H9 (cell line): Measurements from ENCODE around the gene POLK. TPM values are rescaled to one million over a fixed set of nuclear protein-coding genes. Genes with fewer than 3 reads are reported as not detected.
"Not testable (repeated sequence)": the region's sequence is repeated elsewhere in the genome, so short reads cannot be mapped to it uniquely, and the experiment has no call there.

ENCODE experiments used
- DNase-seq: peaks from one replicate; pipeline ENCODE4 v3.0.0-alpha.2; 2017
- H2AFZ ChIP-seq: one replicate; pipeline ENCODE4 v1.6.1; 2013; ENCODE audit warnings: mild to moderate bottlenecking, low read length, control low read depth, moderate library complexity
- H2AK5ac ChIP-seq: 2 replicates; pipeline ENCODE4 v1.6.1; 2013; ENCODE audit warnings: low read length, control low read depth, mixed read lengths; ENCODE audit not compliant: insufficient read length
- H2BK120ac ChIP-seq: one replicate; pipeline ENCODE4 v1.6.1; 2013; ENCODE audit warnings: low read depth, mild to moderate bottlenecking, low read length, control low read depth, inconsistent platforms; ENCODE audit not compliant: poor library complexity, severe bottlenecking
- H2BK12ac ChIP-seq: 2 replicates; pipeline ENCODE4 v1.6.1; 2013; ENCODE audit warnings: low read length, control low read depth, mixed read lengths, low read depth; ENCODE audit not compliant: insufficient read length
- H2BK15ac ChIP-seq: 2 replicates; pipeline ENCODE4 v1.6.1; 2013; ENCODE audit warnings: low read depth, low read length, control low read depth
- H2BK20ac ChIP-seq: one replicate; pipeline ENCODE4 v1.6.1; 2013; ENCODE audit warnings: low read depth, mild to moderate bottlenecking, low read length, control low read depth, inconsistent platforms; ENCODE audit not compliant: poor library complexity, severe bottlenecking
- H2BK5ac ChIP-seq: 2 replicates; pipeline ENCODE4 v1.6.1; 2013; ENCODE audit warnings: low read length, control low read depth, mixed read lengths; ENCODE audit not compliant: insufficient read length
- H3K14ac ChIP-seq: 2 replicates; pipeline ENCODE4 v1.6.1; 2013; ENCODE audit warnings: low read length, control low read depth; ENCODE audit not compliant: insufficient read depth
- H3K18ac ChIP-seq: 2 replicates; pipeline ENCODE4 v1.6.1; 2013; ENCODE audit warnings: low read depth, mild to moderate bottlenecking, mixed read lengths, low read length, control low read depth; ENCODE audit not compliant: insufficient read length
- H3K23ac ChIP-seq: 2 replicates; pipeline ENCODE4 v1.6.1; 2013; ENCODE audit warnings: low read length, control low read depth, mixed read lengths, low read depth; ENCODE audit not compliant: insufficient read length
- H3K23me2 ChIP-seq: 2 replicates; pipeline ENCODE4 v1.6.1; 2013; ENCODE audit warnings: low read depth, mild to moderate bottlenecking, mixed read lengths, low read length, control low read depth; ENCODE audit not compliant: insufficient read length, poor library complexity, severe bottlenecking
- H3K27ac ChIP-seq: 2 replicates; pipeline ENCODE4 v1.5.1; 2013; ENCODE audit warnings: low read length, control low read depth, mixed read lengths, low read depth; ENCODE audit not compliant: insufficient read length
- H3K27me3 ChIP-seq: 2 replicates; pipeline ENCODE4 v1.6.1; 2013; ENCODE audit warnings: low read length, control low read depth, inconsistent platforms; ENCODE audit not compliant: insufficient read depth
- H3K4ac ChIP-seq: 2 replicates; pipeline ENCODE4 v1.6.1; 2013; ENCODE audit warnings: low read depth, mild to moderate bottlenecking, control low read depth, inconsistent platforms, low read length, moderate library complexity
- H3K4me1 ChIP-seq: 2 replicates; pipeline ENCODE4 v1.6.1; 2013; ENCODE audit warnings: low read length, control low read depth, inconsistent platforms; ENCODE audit not compliant: insufficient read depth
- H3K4me2 ChIP-seq: 2 replicates; pipeline ENCODE4 v1.6.1; 2013; ENCODE audit warnings: low read length, control low read depth, mixed read lengths; ENCODE audit not compliant: insufficient read length, insufficient read depth
- H3K56ac ChIP-seq: 2 replicates; pipeline ENCODE4 v1.6.1; 2013; ENCODE audit warnings: low read depth, mild to moderate bottlenecking, mixed read lengths, low read length, control low read depth; ENCODE audit not compliant: insufficient read length
- H3K79me1 ChIP-seq: 2 replicates; pipeline ENCODE4 v1.6.1; 2013; ENCODE audit warnings: low read depth, mild to moderate bottlenecking, moderate library complexity, low read length, control low read depth, inconsistent platforms; ENCODE audit not compliant: insufficient read depth, poor library complexity, severe bottlenecking
- H3K79me2 ChIP-seq: 2 replicates; pipeline ENCODE4 v1.6.1; 2013; ENCODE audit warnings: low read length, control low read depth, inconsistent platforms; ENCODE audit not compliant: insufficient read depth
- H3K9ac ChIP-seq: 2 replicates; pipeline ENCODE4 v1.6.1; 2013; ENCODE audit warnings: low read length, control low read depth, mixed read lengths; ENCODE audit not compliant: insufficient read length; ENCODE audit errors: extremely low read depth
- H3K9me3 ChIP-seq: one replicate; pipeline ENCODE4 v1.6.1; 2013; ENCODE audit warnings: low read depth, low read length, inconsistent platforms; ENCODE audit not compliant: control insufficient read depth
- H3T11ph ChIP-seq: one replicate; pipeline ENCODE4 v1.6.1; 2013; ENCODE audit warnings: mild to moderate bottlenecking, low read length, control low read depth, inconsistent platforms
- H4K20me1 ChIP-seq: one replicate; pipeline ENCODE4 v1.6.1; 2013; ENCODE audit not compliant: control insufficient read depth, insufficient read length, insufficient read depth
- H4K5ac ChIP-seq: 2 replicates; pipeline ENCODE4 v1.6.1; 2013; ENCODE audit warnings: low read depth, mild to moderate bottlenecking, mixed read lengths, low read length, control low read depth; ENCODE audit not compliant: insufficient read length
- H4K8ac ChIP-seq: replicated peaks from 2 replicates; pipeline ENCODE4 v1.6.1; 2013; ENCODE audit warnings: low read length, control low read depth, mixed read lengths, low read depth; ENCODE audit not compliant: insufficient read length
- H4K91ac ChIP-seq: 2 replicates; pipeline ENCODE4 v1.6.1; 2013; ENCODE audit warnings: low read depth, mild to moderate bottlenecking, moderate library complexity, mixed read lengths, low read length, control low read depth; ENCODE audit not compliant: insufficient read length
- H3K27ac Mint-ChIP-seq, 3 experiments: 2 replicates in 2 of 3; 3 replicates in 1 of 3; pipeline ENCODE4 v1.8.0; 2020 to 2021; ENCODE audit warnings: mixed read lengths in 3 of 3, mild to moderate bottlenecking in 1 of 3, moderate library complexity in 1 of 3
- H3K27me3 Mint-ChIP-seq: 2 replicates; pipeline ENCODE4 v1.8.0; 2021; ENCODE audit warnings: low read depth, mild to moderate bottlenecking, moderate library complexity, mixed read lengths
- H3K36me3 Mint-ChIP-seq, 3 experiments: 2 replicates in 2 of 3; 3 replicates in 1 of 3; pipeline ENCODE4 v1.8.0; 2020 to 2021; ENCODE audit warnings: low read depth in 3 of 3, mixed read lengths in 3 of 3; ENCODE audit not compliant: insufficient read depth in 1 of 3
- H3K4me1 Mint-ChIP-seq, 2 experiments: 2 replicates each; pipeline ENCODE4 v1.8.0; 2020; ENCODE audit warnings: mixed read lengths in 2 of 2
- H3K4me3 Mint-ChIP-seq, 2 experiments: 2 replicates in 1 of 2; 3 replicates in 1 of 2; pipeline ENCODE4 v1.8.0; 2020 to 2021; ENCODE audit warnings: mild to moderate bottlenecking in 2 of 2, mixed read lengths in 2 of 2, moderate library complexity in 1 of 2
- H3K9me3 Mint-ChIP-seq, 2 experiments: 2 replicates in 1 of 2; 3 replicates in 1 of 2; pipeline ENCODE4 v1.8.0; 2020; ENCODE audit warnings: mild to moderate bottlenecking in 2 of 2, mixed read lengths in 2 of 2, moderate library complexity in 1 of 2
- CTCF ChIP-seq: fragments of 200-600 bp; sonication (generic); conservative IDR thresholded peaks from 3 replicates; pipeline ENCODE4 v1.8.0; 2021; ENCODE audit warnings: antibody characterized with exemption, mild to moderate bottlenecking
- WGBS: extraction: QIAGEN DNeasy Blood & Tissue Kit; methylation state at CpG from one replicate; pipeline ENCODE4 v1.1.7; 2013; ENCODE audit warnings: missing lambda C conversion rate, low lambda C conversion rate, mixed read lengths; ENCODE audit not compliant: insufficient read length; ENCODE audit errors: extremely low coverage; 5-methylcytosine and 5-hydroxymethylcytosine counted together
- total RNA-seq: library from RNA; stranded (reverse); gene quantifications from 2 replicates; pipeline ENCODE4 v1.2.1, GENCODE V29; 2021

POLK gene
- total RNA-seq, 1 experiment from 2014 or later, result 7.6 TPM

- Histone ChIP-seq H2AK5ac (no peak overlapping the region), H2BK20ac (no peak overlapping the region), H4K8ac (no peak overlapping the region), H2BK15ac (no peak overlapping the region), H2BK5ac (no peak overlapping the region), H3K23me2 (no peaks in the 10 kb centered on the region), H3K56ac (no peak overlapping the region), H3K79me1 (peaks cover 2% of the 10 kb centered on the region), H3K9me3 (no peaks in the 10 kb centered on the region), H3K79me2 (no peaks in the 10 kb centered on the region; the same call in 1 of the 2 replicates), H4K20me1 (no peaks in the 10 kb centered on the region), H4K5ac (no peak overlapping the region), H3K4ac (no peak overlapping the region), H3T11ph (no peak overlapping the region), H3K4me1 (no peaks in the 10 kb centered on the region), H3K27ac (no peak overlapping the region), H4K91ac (no peak overlapping the region), H3K14ac (no peak overlapping the region), H3K23ac (no peak overlapping the region), H2BK12ac (no peak overlapping the region), H3K18ac (no peak overlapping the region), H3K9ac (no peak overlapping the region), H3K27me3 (no peaks in the 10 kb centered on the region), H2BK120ac (no peak overlapping the region), H2AFZ (no peak overlapping the region), H3K4me2 (no peak overlapping the region)
- peaks cover 11 to 34% (median 28%) of the 10 kb centered on the region in 3 experiments; a peak in 6 of 7 replicates for H3K36me3 Mint-ChIP-seq
- no peak for TF ChIP-seq CTCF
- H3K4me3 Mint-ChIP-seq, result no peak overlapping the region
- peak; percentile 51 for DNase-seq
- H3K9me3 Mint-ChIP-seq, result no peaks in the 10 kb centered on the region
- WGBS, result no CpG with 5 or more reads among the region's 7 CpGs
- H3K4me1 Mint-ChIP-seq, result peaks cover 12 to 20% of the 10 kb centered on the region in 2 experiments
- no peaks in the 10 kb centered on the region for H3K27me3 Mint-ChIP-seq
- H3K27ac Mint-ChIP-seq, result peak overlapping the region in 1 of 3 experiments; percentile 38; a peak in 1 of 7 replicates
These were observed 13.4 kb upstream of the POLK start for GRCh38 chr5:75498208-75498777.

- not testable (repeated sequence) for H3K4me1 ChIP-seq, H4K91ac ChIP-seq, H3K14ac ChIP-seq, H2BK20ac ChIP-seq, H2BK5ac ChIP-seq, H3K4ac ChIP-seq, H2BK15ac ChIP-seq, H3K27ac ChIP-seq, H2AFZ ChIP-seq, H3K4me3 Mint-ChIP-seq, H3K56ac ChIP-seq, DNase-seq, H3K23ac ChIP-seq, H3K23me2 ChIP-seq, H4K8ac ChIP-seq, H2BK120ac ChIP-seq, H3K9me3 Mint-ChIP-seq, H4K5ac ChIP-seq, H3T11ph ChIP-seq, H3K27me3 Mint-ChIP-seq, H3K18ac ChIP-seq, H3K4me2 ChIP-seq, H3K9me3 ChIP-seq, H4K20me1 ChIP-seq, H2BK12ac ChIP-seq, H3K79me2 ChIP-seq, H3K27me3 ChIP-seq, H3K27ac Mint-ChIP-seq, H3K9ac ChIP-seq, H3K79me1 ChIP-seq, H2AK5ac ChIP-seq
- no CpG with 5 or more reads among the region's 1 CpG for WGBS
- peaks cover 12 to 20% of the 10 kb centered on the region in 2 experiments for H3K4me1 Mint-ChIP-seq
- peaks cover 11 to 39% (median 29%) of the 10 kb centered on the region in 3 experiments; a peak in 6 of 7 replicates for H3K36me3 Mint-ChIP-seq
These were observed 12.8 kb upstream of the POLK start for GRCh38 chr5:75498875-75499274.
